Measurements from ENCODE around the gene FAAH.

DNA sequence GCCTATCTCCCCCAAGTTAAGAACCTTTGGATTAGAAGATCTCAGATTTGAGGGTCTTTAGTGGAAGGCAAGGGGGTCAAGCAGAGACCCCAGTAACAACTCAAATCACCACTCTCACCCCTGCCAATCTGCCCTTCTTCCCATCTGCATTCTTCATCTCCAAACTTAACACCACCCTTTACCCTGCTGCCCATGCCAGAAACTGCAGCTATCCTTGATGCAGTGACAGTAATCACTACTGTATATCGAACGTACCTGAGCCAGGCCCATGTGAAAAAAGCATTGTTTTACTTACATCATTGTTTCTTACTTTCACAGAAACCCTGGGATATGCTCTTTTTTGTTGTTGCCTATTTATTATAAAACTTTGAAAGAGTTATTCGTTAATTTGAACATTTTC lies 27.0 kb upstream of the FAAH start:
- TF ChIP-seq TAF1 (IDR thresholded peaks at IDR 0.05; ENCODE audit: low read depth, low read length) (no peak), POLR2A (IDR thresholded peaks at IDR 0.05; ENCODE audit: low read depth, low read length) (no peak), POLR2AphosphoS5 (IDR thresholded peaks at IDR 0.05; ENCODE audit: low read depth, low read length) (no peak), PAX5 (IDR thresholded peaks at IDR 0.05; ENCODE audit: insufficient read depth, low read length, severe bottlenecking) (no peak)

Measured in GM12891 (cell line).